ENCODE data around the gene CACNA1G. TPM values are rescaled to one million over a fixed set of nuclear protein-coding genes. Genes with fewer than 3 reads are reported as not detected.

CACNA1G gene
- total and polyA plus RNA-seq, 2 experiments from 2014 or later = 0.06 to 0.97 TPM

GRCh38 chr17:50636804-50637195 lies 76.3 kb downstream of the CACNA1G start:
- no peak overlapping the region for H3K27ac ChIP-seq
- peaks cover 29% of the 10 kb centered on the region for H3F3A ChIP-seq (ENCODE audit: insufficient read depth)
- no peaks in the 10 kb centered on the region for H3K9me2 ChIP-seq (ENCODE audit: insufficient read depth)
- H3K36me3 ChIP-seq (ENCODE audit: low read depth) = no peaks in the 10 kb centered on the region
- no peak overlapping the region for H3K9ac ChIP-seq
- no peak overlapping the region; the same call in 1 of the 2 replicates for H3K4me3 ChIP-seq
- no peaks in the 10 kb centered on the region for H4K20me1 ChIP-seq (ENCODE audit: insufficient read depth)
- H3K27me3 ChIP-seq (replicated peaks; ENCODE audit: insufficient read depth) = no peaks in the 10 kb centered on the region
- no peak overlapping the region for H2AFZ ChIP-seq
- in situ Hi-C loops (cut with MboI) = no loop called here
- H3K4me1 ChIP-seq (ENCODE audit: insufficient read depth) = peaks cover 39% of the 10 kb centered on the region
- peaks cover 28% of the 10 kb centered on the region for H3K79me2 ChIP-seq (ENCODE audit: insufficient read depth)
- peak overlapping the region; percentile 36 for H3K4me2 ChIP-seq (ENCODE audit: unreplicated experiment)
- H3K9me3 ChIP-seq (ENCODE audit: low read depth) = no peaks in the 10 kb centered on the region
- DNase-seq = no peak
- 96 to 98% methylated on average over 7 of the region's 7 CpGs for WGBS, 2 experiments (ENCODE audit: low coverage in 1 of 2, low lambda C conversion rate in 2 of 2, missing lambda C conversion rate in 2 of 2)
- TF ChIP-seq EZH2 (IDR thresholded peaks at IDR 0.05; ENCODE audit: insufficient read depth, poor library complexity, severe bottlenecking) (no peak), EZH2phosphoT487 (IDR thresholded peaks at IDR 0.05; ENCODE audit: insufficient read depth, low read depth) (no peak)

- Histone ChIP-seq H3K9me3 (ENCODE audit: low read depth) (no peaks in the 10 kb centered on the region), H3K9ac (peak overlapping the region; percentile 25), H3K4me1 (ENCODE audit: insufficient read depth) (peaks cover 37% of the 10 kb centered on the region), H3K36me3 (ENCODE audit: low read depth) (no peaks in the 10 kb centered on the region), H3K4me2 (ENCODE audit: unreplicated experiment) (peak overlapping the region; percentile 68), H3K27ac (peak overlapping the region; percentile 83), H3K79me2 (ENCODE audit: insufficient read depth) (peaks cover 34% of the 10 kb centered on the region), H4K20me1 (ENCODE audit: insufficient read depth) (no peaks in the 10 kb centered on the region), H3F3A (ENCODE audit: insufficient read depth) (peaks cover 29% of the 10 kb centered on the region), H3K27me3 (replicated peaks; ENCODE audit: insufficient read depth) (no peaks in the 10 kb centered on the region), H3K4me3 (peak overlapping the region; percentile 7; the same call in 1 of the 2 replicates), H2AFZ (no peak overlapping the region), H3K9me2 (ENCODE audit: insufficient read depth) (no peaks in the 10 kb centered on the region)
- DNase-seq = no peak
- 80 to 82% methylated on average over 7 of the region's 7 CpGs for WGBS, 2 experiments (ENCODE audit: low coverage in 1 of 2, low lambda C conversion rate in 2 of 2, missing lambda C conversion rate in 2 of 2)
- in situ Hi-C loops (cut with MboI) = no loop called here
- TF ChIP-seq EZH2 (IDR thresholded peaks at IDR 0.05; ENCODE audit: insufficient read depth, poor library complexity, severe bottlenecking) = no peak
- TF ChIP-seq EZH2phosphoT487 (IDR thresholded peaks at IDR 0.05; ENCODE audit: insufficient read depth, low read depth) = no peak
Measured at GRCh38 chr17:50637829-50638605, 77.5 kb downstream of the CACNA1G start.

DNA sequence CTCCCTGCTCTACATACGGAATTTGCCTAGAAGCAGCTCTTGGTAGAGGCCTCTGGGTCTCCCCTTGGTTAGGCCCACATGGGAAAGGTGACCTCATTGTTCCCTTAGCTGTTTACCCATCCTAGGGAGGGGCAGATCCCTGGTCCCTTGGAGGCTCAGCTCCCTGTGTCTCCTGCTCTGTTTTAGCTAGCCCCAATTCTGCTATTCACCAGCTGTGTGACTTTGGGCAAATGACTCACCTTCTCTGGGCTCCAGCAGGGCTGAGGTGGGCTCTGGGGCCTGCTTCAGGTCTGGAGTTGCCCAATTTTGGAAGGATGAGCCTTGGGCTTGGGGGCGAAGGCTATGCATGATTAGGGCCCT lies 78.1 kb downstream of the CACNA1G start:
- peaks cover 38% of the 10 kb centered on the region for H3K79me2 ChIP-seq (ENCODE audit: insufficient read depth)
- in situ Hi-C loops (cut with MboI) = no loop called here
- no peaks in the 10 kb centered on the region for H3K9me2 ChIP-seq (ENCODE audit: insufficient read depth)
- WGBS, 2 experiments (ENCODE audit: low coverage in 1 of 2, low lambda C conversion rate in 2 of 2, missing lambda C conversion rate in 2 of 2) = 0 to 2% methylated on average over 2 of the region's 2 CpGs
- TF ChIP-seq EZH2 (IDR thresholded peaks at IDR 0.05; ENCODE audit: insufficient read depth, poor library complexity, severe bottlenecking) (no peak), EZH2phosphoT487 (IDR thresholded peaks at IDR 0.05; ENCODE audit: insufficient read depth, low read depth) (no peak)
- H3K9me3 ChIP-seq (ENCODE audit: low read depth) = no peaks in the 10 kb centered on the region
- peak; percentile 83 for DNase-seq
- H3K4me3 ChIP-seq = peak overlapping the region; percentile 7; the same call in 1 of the 2 replicates
- H3K36me3 ChIP-seq (ENCODE audit: low read depth) = no peaks in the 10 kb centered on the region
- H3K4me1 ChIP-seq (ENCODE audit: insufficient read depth) = peaks cover 37% of the 10 kb centered on the region
- peak overlapping the region; percentile 83 for H3K27ac ChIP-seq
- no peak overlapping the region for H2AFZ ChIP-seq
- H3K27me3 ChIP-seq (replicated peaks; ENCODE audit: insufficient read depth) = no peaks in the 10 kb centered on the region
- H3K9ac ChIP-seq = peak overlapping the region; percentile 25
- peak overlapping the region; percentile 68 for H3K4me2 ChIP-seq (ENCODE audit: unreplicated experiment)
- H3F3A ChIP-seq (ENCODE audit: insufficient read depth) = peaks cover 29% of the 10 kb centered on the region
- H4K20me1 ChIP-seq (ENCODE audit: insufficient read depth) = no peaks in the 10 kb centered on the region

- 0 to 2% methylated on average over 9 of the region's 9 CpGs for WGBS, 2 experiments (ENCODE audit: low coverage in 1 of 2, low lambda C conversion rate in 2 of 2, missing lambda C conversion rate in 2 of 2)
- H4K20me1 ChIP-seq (ENCODE audit: insufficient read depth) = no peaks in the 10 kb centered on the region
- H3F3A ChIP-seq (ENCODE audit: insufficient read depth) = peaks cover 29% of the 10 kb centered on the region
- no peaks in the 10 kb centered on the region for H3K27me3 ChIP-seq (replicated peaks; ENCODE audit: insufficient read depth)
- TF ChIP-seq EZH2 (IDR thresholded peaks at IDR 0.05; ENCODE audit: insufficient read depth, poor library complexity, severe bottlenecking) = no peak
- in situ Hi-C loops (cut with MboI) = no loop called here
- no peaks in the 10 kb centered on the region for H3K9me2 ChIP-seq (ENCODE audit: insufficient read depth)
- H3K36me3 ChIP-seq (ENCODE audit: low read depth) = no peaks in the 10 kb centered on the region
- peak overlapping the region; percentile 76 for H3K4me2 ChIP-seq (ENCODE audit: unreplicated experiment)
- H3K27ac ChIP-seq = peak overlapping the region; percentile 83
- no peak overlapping the region for H2AFZ ChIP-seq
- peaks cover 37% of the 10 kb centered on the region for H3K4me1 ChIP-seq (ENCODE audit: insufficient read depth)
- peak overlapping the region; percentile 48 for H3K4me3 ChIP-seq
- DNase-seq = peak; percentile 98
- H3K9me3 ChIP-seq (ENCODE audit: low read depth) = no peaks in the 10 kb centered on the region
- peaks cover 41% of the 10 kb centered on the region for H3K79me2 ChIP-seq (ENCODE audit: insufficient read depth)
- H3K9ac ChIP-seq = peak overlapping the region; percentile 32
Measured at GRCh38 chr17:50638966-50639713, 78.6 kb downstream of the CACNA1G start.
